WI38 (cell line): Measurements from ENCODE around the gene PITPNM3.

Experiments used
- H3K4me3 ChIP-seq: 2 replicates; pipeline ENCODE4 v1.5.1; 2011; ENCODE audit warnings: low read depth, mild to moderate bottlenecking, control low read depth, low read length
- TF ChIP-seq, protein P1 (sequence below): IDR thresholded peaks from 2 replicates; pipeline ENCODE4 v1.5.1; 2012; ENCODE audit warnings: low read depth, mild to moderate bottlenecking, control low read depth, low read length

Gene PITPNM3

DNA sequence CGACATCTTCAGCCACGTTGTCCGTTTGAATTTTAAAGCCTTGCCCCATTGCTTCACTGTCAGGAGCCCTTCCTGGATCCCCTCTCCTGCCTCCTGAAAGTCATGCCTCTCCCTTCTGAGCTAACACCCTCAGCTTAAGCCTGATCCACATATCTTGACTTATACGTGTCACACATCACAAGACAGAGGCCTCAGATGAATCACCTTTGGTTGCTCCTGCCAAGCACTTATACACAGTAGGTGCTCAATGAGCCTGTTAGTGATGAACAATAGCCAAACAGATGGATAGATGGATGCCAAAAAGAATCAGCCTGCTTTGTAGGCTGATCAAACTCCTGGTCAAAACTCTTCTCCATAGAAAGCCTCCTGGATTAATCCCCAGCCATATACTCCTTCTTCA, 31.8 kb downstream of the PITPNM3 start:
- TF ChIP-seq, protein P1, sequence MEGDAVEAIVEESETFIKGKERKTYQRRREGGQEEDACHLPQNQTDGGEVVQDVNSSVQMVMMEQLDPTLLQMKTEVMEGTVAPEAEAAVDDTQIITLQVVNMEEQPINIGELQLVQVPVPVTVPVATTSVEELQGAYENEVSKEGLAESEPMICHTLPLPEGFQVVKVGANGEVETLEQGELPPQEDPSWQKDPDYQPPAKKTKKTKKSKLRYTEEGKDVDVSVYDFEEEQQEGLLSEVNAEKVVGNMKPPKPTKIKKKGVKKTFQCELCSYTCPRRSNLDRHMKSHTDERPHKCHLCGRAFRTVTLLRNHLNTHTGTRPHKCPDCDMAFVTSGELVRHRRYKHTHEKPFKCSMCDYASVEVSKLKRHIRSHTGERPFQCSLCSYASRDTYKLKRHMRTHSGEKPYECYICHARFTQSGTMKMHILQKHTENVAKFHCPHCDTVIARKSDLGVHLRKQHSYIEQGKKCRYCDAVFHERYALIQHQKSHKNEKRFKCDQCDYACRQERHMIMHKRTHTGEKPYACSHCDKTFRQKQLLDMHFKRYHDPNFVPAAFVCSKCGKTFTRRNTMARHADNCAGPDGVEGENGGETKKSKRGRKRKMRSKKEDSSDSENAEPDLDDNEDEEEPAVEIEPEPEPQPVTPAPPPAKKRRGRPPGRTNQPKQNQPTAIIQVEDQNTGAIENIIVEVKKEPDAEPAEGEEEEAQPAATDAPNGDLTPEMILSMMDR = no peak

DNA sequence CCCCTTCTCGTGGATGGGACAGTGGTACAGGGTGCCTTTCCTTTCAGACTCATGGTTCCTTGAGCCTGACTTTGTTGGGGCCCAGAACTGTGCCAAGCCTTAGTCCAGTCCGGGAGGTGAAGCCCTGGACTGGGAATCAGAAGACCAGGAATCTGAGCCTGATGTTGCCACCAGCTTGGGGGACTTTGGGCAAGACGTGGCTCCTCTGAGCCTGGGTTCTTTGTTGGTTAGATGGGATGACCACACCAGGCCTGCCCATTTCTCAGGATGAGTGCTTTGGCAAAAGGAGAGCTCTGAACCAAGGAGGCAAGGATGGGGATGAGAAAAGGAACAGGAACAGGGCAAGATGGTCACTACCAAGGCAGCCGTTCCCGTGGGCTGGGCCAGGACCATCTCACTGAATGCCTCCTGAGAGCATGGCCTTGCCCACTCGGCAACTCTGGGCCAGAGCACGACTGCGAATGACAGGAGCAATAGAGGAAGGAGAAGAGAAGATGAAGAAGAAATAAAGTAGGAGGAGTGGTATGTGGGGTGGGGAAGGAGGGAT, 32.5 kb downstream of the PITPNM3 start:
- TF ChIP-seq, protein P1 = no peak
- H3K4me3 ChIP-seq = no peak overlapping the region

More for the DNA sequence above, 31.8 kb downstream of the PITPNM3 start:
- no peak overlapping the region for H3K4me3 ChIP-seq

DNA sequence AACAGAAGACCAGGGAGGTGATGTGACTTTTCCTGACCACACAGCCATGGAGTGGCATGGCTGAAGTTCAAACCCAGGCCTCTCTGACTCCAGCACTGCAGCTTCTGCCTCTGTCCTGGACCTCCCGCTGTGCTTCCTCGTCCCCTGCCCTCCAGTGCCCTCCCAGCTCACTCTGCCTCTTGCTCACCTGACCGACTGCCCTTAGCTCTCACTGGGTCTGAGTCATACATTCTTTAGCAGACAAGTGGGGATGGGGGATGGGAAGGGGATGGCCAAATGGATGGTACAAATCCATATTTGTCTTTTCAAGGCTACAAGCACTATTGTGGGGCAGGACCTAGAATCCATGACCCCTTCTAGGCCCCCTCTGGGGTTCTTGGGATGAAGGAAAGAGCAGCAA, 33.0 kb downstream of the PITPNM3 start:
- H3K4me3 ChIP-seq = no peak overlapping the region
- TF ChIP-seq, protein P1 = no peak

DNA sequence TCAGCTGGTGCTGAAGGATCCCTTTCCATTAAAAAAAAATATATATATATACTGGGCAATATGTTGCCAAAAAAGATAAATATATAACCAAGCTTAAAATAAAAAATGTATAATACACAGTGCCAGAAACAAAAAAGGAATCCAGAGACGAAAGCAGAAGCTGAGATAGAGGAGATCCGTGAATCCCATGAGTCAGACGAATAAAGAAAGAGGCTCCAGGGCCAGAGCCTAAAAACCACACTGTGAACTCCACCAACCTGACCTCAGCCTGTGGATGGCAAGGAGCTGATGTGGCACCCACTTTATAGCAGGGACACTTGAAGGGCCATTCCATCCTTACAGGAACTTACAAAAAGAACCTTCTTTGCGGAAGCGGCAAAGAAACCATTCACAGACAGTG, 34.8 kb downstream of the PITPNM3 start:
- TF ChIP-seq, protein P1 = no peak
- no peak overlapping the region for H3K4me3 ChIP-seq

DNA sequence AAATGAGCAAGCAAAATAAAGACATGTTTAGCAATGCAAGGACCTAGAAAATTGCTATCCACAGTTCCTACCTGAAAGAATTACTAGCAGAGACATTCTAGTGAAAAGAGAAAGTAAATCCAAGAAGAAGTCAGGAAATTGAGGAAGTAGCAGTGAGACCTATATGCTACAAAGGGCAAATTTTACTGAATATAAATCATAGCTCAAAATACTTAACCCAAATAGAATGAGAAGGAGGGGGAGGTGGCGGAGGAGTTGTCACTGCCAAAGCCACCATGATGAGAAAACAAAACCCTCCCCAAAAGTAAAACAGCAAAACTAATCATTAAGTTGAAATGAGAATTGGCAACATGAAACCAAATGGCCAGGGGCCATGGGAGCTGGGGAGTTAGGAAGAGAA, 39.3 kb downstream of the PITPNM3 start:
- TF ChIP-seq, protein P1 = no peak
- H3K4me3 ChIP-seq = no peak overlapping the region

DNA sequence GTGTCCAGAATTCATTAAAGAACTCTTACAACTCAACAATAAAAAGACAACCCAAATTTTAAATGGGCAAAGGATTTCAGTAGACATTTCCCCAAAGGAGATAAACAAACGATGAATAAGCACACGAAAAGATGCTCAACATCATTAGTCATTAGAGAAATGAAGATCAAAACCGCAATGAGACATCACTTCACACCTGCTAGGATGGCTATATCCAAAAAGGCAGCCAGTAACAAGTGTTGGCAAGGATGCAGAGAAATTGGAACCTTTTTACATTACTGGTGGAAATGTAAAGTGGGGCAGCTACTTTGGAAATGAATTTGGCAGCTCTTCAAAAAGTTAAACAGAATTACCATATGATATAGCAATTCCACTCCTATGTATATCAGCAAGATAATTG, 42.0 kb downstream of the PITPNM3 start:
- TF ChIP-seq, protein P1 = no peak
- H3K4me3 ChIP-seq = no peak overlapping the region

DNA sequence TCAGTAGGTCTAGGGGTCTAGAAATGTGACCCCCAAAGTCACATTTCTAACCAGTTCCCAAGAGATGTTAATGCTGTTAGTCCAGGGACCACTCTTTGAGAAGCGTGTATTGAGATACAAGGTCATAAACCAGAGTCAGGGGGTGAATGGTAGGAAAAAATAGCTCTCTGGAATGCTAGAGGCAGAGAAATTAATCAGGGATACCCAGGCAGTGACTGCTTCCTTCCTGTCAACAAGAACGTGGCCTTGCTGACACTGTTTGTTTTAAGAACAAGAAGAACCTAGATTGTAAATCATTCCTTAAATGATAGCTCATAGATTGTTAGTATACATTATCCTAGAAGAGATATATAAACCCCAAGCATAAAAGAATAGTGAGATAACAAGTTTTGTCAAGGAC, 43.8 kb downstream of the PITPNM3 start:
- TF ChIP-seq, protein P1 = no peak
- no peak overlapping the region for H3K4me3 ChIP-seq
